PC-9 (cell line): ENCODE results near the gene LMNB1. TPM values are rescaled to one million over a fixed set of nuclear protein-coding genes. Genes with fewer than 3 reads are reported as not detected.

Source experiments
- BruUV-seq: library from RNA; stranded (reverse); fragments of 400-500 nt; replicated peaks from 2 replicates; lab custom pipeline; 2021; lab: Mats Ljungman, UMichigan
- CTCF ChIA-PET: fragments of 300-600 bp; sonication (Branson Sonifier 250); formaldehyde crosslinking; loops from one replicate; lab custom pipeline; 2022; ENCODE audit warnings: antibody characterized with exemption; lab: Charles Lee
- POLR2A ChIA-PET: fragments of 300-600 bp; sonication (Branson Sonifier 250); formaldehyde crosslinking; loops from one replicate; lab custom pipeline; 2022; ENCODE audit warnings: antibody characterized with exemption; ENCODE audit not compliant: unreplicated experiment; lab: Charles Lee
- DNase-seq, 2 experiments: peaks; one replicate each; pipeline versions ENCODE4 v3.0.0 to v3.0.0-alpha.2; 2015 to 2022; ENCODE audit warnings: mixed read lengths in 1 of 2
- H2AFZ ChIP-seq: fragments of 200-600 bp; sonication (generic); 2 replicates; pipeline ENCODE4 v1.8.1; 2017; ENCODE audit warnings: antibody characterized with exemption
- H3F3A ChIP-seq: fragments of 200-600 bp; sonication (generic); 2 replicates; pipeline ENCODE4 v1.8.1; 2017; ENCODE audit warnings: antibody characterized with exemption, mild to moderate bottlenecking, low read depth; ENCODE audit not compliant: insufficient read depth
- H3K27ac ChIP-seq: fragments of 200-600 bp; sonication (generic); 2 replicates; pipeline ENCODE4 v1.6.1; 2016; ENCODE audit warnings: mixed run types
- H3K27me3 ChIP-seq: fragments of 200-600 bp; sonication (generic); 2 replicates; pipeline ENCODE4 v1.6.1; 2016; ENCODE audit warnings: low read depth, mixed run types; ENCODE audit not compliant: insufficient read depth
- H3K36me3 ChIP-seq: fragments of 200-600 bp; sonication (generic); 2 replicates; pipeline ENCODE4 v1.6.1; 2016; ENCODE audit warnings: low read depth, mixed run types
- H3K4me1 ChIP-seq: fragments of 200-600 bp; sonication (generic); replicated peaks from 2 replicates; pipeline ENCODE4 v1.6.1; 2016; ENCODE audit warnings: mixed run types; ENCODE audit not compliant: insufficient read depth
- H3K4me2 ChIP-seq: fragments of 200-600 bp; sonication (generic); 2 replicates; pipeline ENCODE4 v1.6.1; 2017; ENCODE audit warnings: mixed run types
- H3K4me3 ChIP-seq: fragments of 200-600 bp; sonication (generic); 2 replicates; pipeline ENCODE4 v1.6.1; 2016; ENCODE audit warnings: mixed run types
- H3K79me2 ChIP-seq: fragments of 200-600 bp; sonication (generic); 2 replicates; pipeline ENCODE4 v1.6.1; 2017; ENCODE audit warnings: low read depth, mixed run types
- H3K9me2 ChIP-seq: fragments of 200-600 bp; sonication (generic); 2 replicates; pipeline ENCODE4 v1.8.1; 2017; ENCODE audit warnings: mild to moderate bottlenecking; ENCODE audit not compliant: insufficient read depth
- H3K9me3 ChIP-seq: fragments of 200-600 bp; sonication (generic); 2 replicates; pipeline ENCODE4 v1.8.1; 2016; ENCODE audit warnings: low read depth; ENCODE audit not compliant: insufficient read depth
- H4K20me1 ChIP-seq: fragments of 200-600 bp; sonication (generic); 2 replicates; pipeline ENCODE4 v1.8.1; 2017; ENCODE audit not compliant: insufficient read depth
- EZH2 ChIP-seq: fragments of 200-600 bp; sonication (generic); IDR thresholded peaks from 2 replicates; pipeline ENCODE4 v1.8.0; 2017; ENCODE audit warnings: antibody characterized with exemption, low read depth
- intact Hi-C: fragments of 100-400 bp; cut with micrococcal nuclease; formaldehyde crosslinking; loops from one replicate; pipeline ENCODE4 v1.10.0; 2022; ENCODE audit not compliant: unreplicated experiment
- total RNA-seq: library from RNA; stranded (reverse); gene quantifications from 2 replicates; pipeline ENCODE4 v1.2.3, GENCODE V29; 2021
- TF ChIP-seq, protein P1 (sequence below): fragments of 200-600 bp; sonication (generic); conservative IDR thresholded peaks from 2 replicates; pipeline ENCODE4 v1.6.1; 2017; ENCODE audit warnings: mixed run types, antibody characterized with exemption, mild to moderate bottlenecking, moderate library complexity

LMNB1 gene
- total RNA-seq, 1 experiment from 2014 or later: 117 TPM

DNA sequence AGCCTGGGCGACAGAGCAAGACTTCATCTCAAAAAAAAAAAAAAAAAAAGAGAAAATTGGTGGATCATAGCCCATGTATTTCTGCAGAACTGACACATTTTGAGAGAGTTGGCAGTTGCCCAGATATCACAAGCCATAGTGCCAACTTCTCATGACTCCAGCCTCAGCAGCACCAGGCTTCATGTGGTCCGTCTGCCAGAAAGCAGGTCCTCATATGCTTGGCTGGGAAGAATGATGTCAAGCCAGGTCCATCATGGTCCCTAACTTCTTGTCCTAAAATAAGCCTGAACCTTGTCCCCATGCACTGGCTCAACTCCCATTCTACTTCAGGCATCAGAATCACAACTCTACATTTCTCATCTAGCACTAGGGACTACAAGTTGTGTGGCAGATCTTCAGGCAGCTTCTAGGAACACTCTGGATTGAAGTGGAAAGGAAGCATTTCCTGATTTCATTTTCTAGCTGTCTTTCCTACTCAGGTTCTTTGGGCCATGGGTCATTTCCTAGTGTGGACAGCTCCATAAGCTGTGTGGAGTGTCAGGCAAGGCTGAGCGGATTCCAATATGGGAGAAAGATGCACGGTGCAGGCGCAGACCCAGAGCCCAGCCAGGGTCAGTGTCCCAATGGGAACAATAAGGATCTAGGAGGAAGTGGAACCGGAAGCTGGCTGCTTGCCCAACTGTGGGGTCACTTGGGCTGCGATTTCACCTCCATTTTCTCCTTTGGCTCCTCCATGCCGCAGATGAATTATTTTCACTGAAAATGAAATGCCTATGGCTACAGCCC lies 90.1 kb downstream of the LMNB1 start:
- no peaks in the 10 kb centered on the region for H3K9me2 ChIP-seq
- no TSS peak for BruUV-seq
- no peak overlapping the region for H3K4me3 ChIP-seq
- ChIA-PET POLR2A (no interaction called here), CTCF (no interaction called here)
- intact Hi-C loops: no loop called here
- no peaks in the 10 kb centered on the region for H4K20me1 ChIP-seq
- no peaks in the 10 kb centered on the region for H3K36me3 ChIP-seq
- no peak for DNase-seq
- no peak overlapping the region for H3K4me2 ChIP-seq
- H3K27ac ChIP-seq: no peak overlapping the region
- no peaks in the 10 kb centered on the region for H3F3A ChIP-seq
- no peaks in the 10 kb centered on the region for H3K79me2 ChIP-seq
- no peaks in the 10 kb centered on the region for H3K27me3 ChIP-seq
- H2AFZ ChIP-seq: no peak overlapping the region
- TF ChIP-seq, protein P1, sequence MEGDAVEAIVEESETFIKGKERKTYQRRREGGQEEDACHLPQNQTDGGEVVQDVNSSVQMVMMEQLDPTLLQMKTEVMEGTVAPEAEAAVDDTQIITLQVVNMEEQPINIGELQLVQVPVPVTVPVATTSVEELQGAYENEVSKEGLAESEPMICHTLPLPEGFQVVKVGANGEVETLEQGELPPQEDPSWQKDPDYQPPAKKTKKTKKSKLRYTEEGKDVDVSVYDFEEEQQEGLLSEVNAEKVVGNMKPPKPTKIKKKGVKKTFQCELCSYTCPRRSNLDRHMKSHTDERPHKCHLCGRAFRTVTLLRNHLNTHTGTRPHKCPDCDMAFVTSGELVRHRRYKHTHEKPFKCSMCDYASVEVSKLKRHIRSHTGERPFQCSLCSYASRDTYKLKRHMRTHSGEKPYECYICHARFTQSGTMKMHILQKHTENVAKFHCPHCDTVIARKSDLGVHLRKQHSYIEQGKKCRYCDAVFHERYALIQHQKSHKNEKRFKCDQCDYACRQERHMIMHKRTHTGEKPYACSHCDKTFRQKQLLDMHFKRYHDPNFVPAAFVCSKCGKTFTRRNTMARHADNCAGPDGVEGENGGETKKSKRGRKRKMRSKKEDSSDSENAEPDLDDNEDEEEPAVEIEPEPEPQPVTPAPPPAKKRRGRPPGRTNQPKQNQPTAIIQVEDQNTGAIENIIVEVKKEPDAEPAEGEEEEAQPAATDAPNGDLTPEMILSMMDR: no peak
- no peak for TF ChIP-seq EZH2
- H3K4me1 ChIP-seq: no peaks in the 10 kb centered on the region
- H3K9me3 ChIP-seq: no peaks in the 10 kb centered on the region

DNA sequence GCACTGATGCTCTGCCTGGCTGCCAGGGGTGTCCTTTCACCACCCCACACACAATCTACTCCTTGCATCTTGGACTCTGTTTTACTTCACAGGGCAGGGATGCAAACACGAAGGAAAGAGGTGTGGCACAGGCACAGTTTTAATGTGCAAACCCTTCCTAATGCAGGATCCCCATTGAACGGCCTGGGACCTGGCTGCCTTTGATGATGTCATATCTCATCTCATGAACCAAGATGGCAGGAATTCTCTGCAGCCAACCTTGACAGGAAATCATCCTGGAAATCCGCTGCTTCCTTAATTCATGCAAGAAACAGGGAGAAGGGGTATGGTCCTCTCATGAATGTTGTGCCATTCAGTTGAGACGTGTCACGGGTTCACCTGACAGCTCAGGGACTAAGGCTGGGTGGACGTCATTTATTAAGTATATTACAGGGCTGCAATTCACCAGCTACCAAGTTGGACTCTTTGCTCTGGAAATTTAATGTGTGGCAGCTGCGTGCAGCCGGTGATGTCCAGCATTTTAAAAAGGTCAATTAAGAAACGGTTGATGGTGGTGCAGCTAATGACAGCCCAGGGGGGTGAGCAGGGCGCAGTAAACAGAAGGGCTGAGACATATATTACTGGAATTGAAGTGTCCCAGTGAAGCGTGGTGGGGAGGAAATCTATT lies 91.5 kb downstream of the LMNB1 start:
- no peaks in the 10 kb centered on the region for H3K36me3 ChIP-seq
- CTCF ChIA-PET: no interaction called here
- no peaks in the 10 kb centered on the region for H3K4me1 ChIP-seq
- POLR2A ChIA-PET: no interaction called here
- no TSS peak for BruUV-seq
- no peaks in the 10 kb centered on the region for H3F3A ChIP-seq
- DNase-seq: no peak
- no peaks in the 10 kb centered on the region for H3K9me2 ChIP-seq
- no peaks in the 10 kb centered on the region for H3K79me2 ChIP-seq
- no peak overlapping the region for H3K4me2 ChIP-seq
- no peak overlapping the region for H2AFZ ChIP-seq
- no peaks in the 10 kb centered on the region for H4K20me1 ChIP-seq
- TF ChIP-seq, protein P1: no peak
- TF ChIP-seq EZH2: no peak
- intact Hi-C loops: no loop called here
- no peaks in the 10 kb centered on the region for H3K9me3 ChIP-seq
- H3K4me3 ChIP-seq: no peak overlapping the region
- no peaks in the 10 kb centered on the region for H3K27me3 ChIP-seq
- no peak overlapping the region for H3K27ac ChIP-seq

DNA sequence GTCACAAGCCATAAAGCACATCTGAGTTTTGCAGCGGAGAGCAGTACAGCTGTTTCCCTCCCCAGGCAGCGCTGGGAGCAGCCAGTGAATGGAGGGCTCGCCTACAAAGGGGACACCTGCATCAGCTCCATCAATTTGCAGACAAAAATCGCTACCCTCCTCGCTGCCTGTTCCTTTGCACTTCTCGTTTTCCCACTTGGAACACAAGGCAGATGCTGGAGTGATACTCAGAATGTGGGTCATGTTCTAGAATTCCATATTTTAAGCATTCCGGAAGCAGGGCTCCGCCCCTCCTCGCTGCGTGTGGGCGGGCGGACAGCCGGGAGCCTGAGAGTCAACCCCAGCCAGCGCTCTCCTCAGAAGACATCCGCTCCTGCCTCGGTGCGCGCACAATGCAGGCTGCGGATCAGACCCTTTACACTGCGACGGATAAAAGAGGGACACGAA lies 92.1 kb downstream of the LMNB1 start:
- H3K9me2 ChIP-seq: no peaks in the 10 kb centered on the region
- no peaks in the 10 kb centered on the region for H4K20me1 ChIP-seq
- POLR2A ChIA-PET: no interaction called here
- no peak overlapping the region for H3K4me3 ChIP-seq
- H3K27ac ChIP-seq: no peak overlapping the region
- H3K27me3 ChIP-seq: no peaks in the 10 kb centered on the region
- no peaks in the 10 kb centered on the region for H3K36me3 ChIP-seq
- no peak overlapping the region for H3K4me2 ChIP-seq
- no peaks in the 10 kb centered on the region for H3K9me3 ChIP-seq
- no peaks in the 10 kb centered on the region for H3F3A ChIP-seq
- DNase-seq: no peak
- no peak overlapping the region for H2AFZ ChIP-seq
- intact Hi-C loops: no loop called here
- no peak for TF ChIP-seq EZH2
- TF ChIP-seq, protein P1: no peak
- CTCF ChIA-PET: no interaction called here
- no peaks in the 10 kb centered on the region for H3K4me1 ChIP-seq
- no peaks in the 10 kb centered on the region for H3K79me2 ChIP-seq
- no TSS peak for BruUV-seq
